ENCODE measurements around the gene CIAPIN1.
"Not testable (repeated sequence)": the region's sequence is repeated elsewhere in the genome, so short reads cannot be mapped to it uniquely, and the experiment has no call there.

The CIAPIN1 gene

GRCh38 chr16:57440551-57440950 is 6.6 kb downstream of the CIAPIN1 start:
- DNase-seq (ENCODE audit: low read depth in 2 of 2): not testable (repeated sequence)

- not testable (repeated sequence) for DNase-seq (ENCODE audit: low read depth in 2 of 2)
Measured at GRCh38 chr16:57439947-57440346, 7.2 kb downstream of the CIAPIN1 start.

GRCh38 chr16:57435838-57436237 is 11.3 kb downstream of the CIAPIN1 start:
- no peak for DNase-seq (ENCODE audit: low read depth in 2 of 2)

- no peak for DNase-seq (ENCODE audit: low read depth in 2 of 2)
Measured at GRCh38 chr16:57434003-57434402, 13.2 kb downstream of the CIAPIN1 start.

- DNase-seq (ENCODE audit: low read depth in 2 of 2): no peak
Measured at GRCh38 chr16:57432989-57433388, 14.2 kb downstream of the CIAPIN1 start.

GRCh38 chr16:57432505-57432904 is 14.7 kb downstream of the CIAPIN1 start:
- DNase-seq (ENCODE audit: low read depth in 2 of 2): no peak

GRCh38 chr16:57430955-57431354 is 16.2 kb downstream of the CIAPIN1 start:
- no peak for DNase-seq (ENCODE audit: low read depth in 2 of 2)

GRCh38 chr16:57427824-57428223 is 19.4 kb downstream of the CIAPIN1 start:
- DNase-seq (ENCODE audit: low read depth in 2 of 2): no peak

GRCh38 chr16:57427307-57427706 is 19.9 kb downstream of the CIAPIN1 start:
- DNase-seq (ENCODE audit: low read depth in 2 of 2): no peak

GRCh38 chr16:57426356-57426755 is 20.8 kb downstream of the CIAPIN1 start:
- no peak for DNase-seq (ENCODE audit: low read depth in 2 of 2)

GRCh38 chr16:57424583-57424982 is 22.6 kb downstream of the CIAPIN1 start:
- DNase-seq (ENCODE audit: low read depth in 2 of 2): no peak

GRCh38 chr16:57423152-57423551 is 24.0 kb downstream of the CIAPIN1 start:
- DNase-seq (ENCODE audit: low read depth in 2 of 2): no peak

- DNase-seq (ENCODE audit: low read depth in 2 of 2): no peak
Measured at GRCh38 chr16:57422026-57422944, 24.9 kb downstream of the CIAPIN1 start.

GRCh38 chr16:57419506-57419905 is 27.7 kb downstream of the CIAPIN1 start:
- DNase-seq (ENCODE audit: low read depth in 2 of 2): no peak

GRCh38 chr16:57416084-57416483 is 31.1 kb downstream of the CIAPIN1 start:
- DNase-seq (ENCODE audit: low read depth in 2 of 2): no peak

- DNase-seq (ENCODE audit: low read depth in 2 of 2): no peak
Measured at GRCh38 chr16:57413733-57414132, 33.5 kb downstream of the CIAPIN1 start.

GRCh38 chr16:57413301-57413730 is 33.9 kb downstream of the CIAPIN1 start:
- DNase-seq (ENCODE audit: low read depth in 2 of 2): no peak

GRCh38 chr16:57412584-57412983 is 34.6 kb downstream of the CIAPIN1 start:
- DNase-seq (ENCODE audit: low read depth in 2 of 2): no peak

GRCh38 chr16:57411362-57411976 is 35.7 kb downstream of the CIAPIN1 start:
- DNase-seq (ENCODE audit: low read depth in 2 of 2): no peak

GRCh38 chr16:57409870-57410587 is 37.2 kb downstream of the CIAPIN1 start:
- DNase-seq (ENCODE audit: low read depth in 2 of 2): no peak

- DNase-seq (ENCODE audit: low read depth in 2 of 2): no peak
Measured at GRCh38 chr16:57409065-57409464, 38.1 kb downstream of the CIAPIN1 start.
